DOHH2 (cell line): Measurements from ENCODE around the gene TAF3.

ENCODE experiments used
- CTCF ChIP-seq: fragments of 200-600 bp; sonication (generic); IDR thresholded peaks from one replicate; pipeline ENCODE4 v1.5.1; 2014; ENCODE audit warnings: antibody characterized with exemption, mild to moderate bottlenecking, low read depth, low read length; ENCODE audit not compliant: poor library complexity, severe bottlenecking
- EZH2phosphoT487 ChIP-seq: fragments of 200-600 bp; sonication (generic); IDR thresholded peaks from 2 replicates; pipeline ENCODE4 v1.6.1; 2017; ENCODE audit warnings: borderline replicate concordance, mild to moderate bottlenecking, antibody characterized with exemption, low read length, moderate library complexity, mixed read lengths

GRCh38 chr10:7794251-7795026 lies 23.9 kb upstream of the TAF3 start:
- TF ChIP-seq CTCF (no peak), EZH2phosphoT487 (no peak)
